A673 (cell line): ENCODE measurements around the gene FOXN3. TPM values are rescaled to one million over a fixed set of nuclear protein-coding genes. Genes with fewer than 3 reads are reported as not detected.

Source experiments
- BruUV-seq: library from RNA; stranded (reverse); fragments of 400-500 nt; replicated peaks from 2 replicates; lab custom pipeline; 2021; lab: Mats Ljungman, UMichigan
- CTCF ChIA-PET: fragments of 300-600 bp; sonication (Branson Sonifier 250); formaldehyde crosslinking; loops from one replicate; lab custom pipeline; 2022; ENCODE audit warnings: antibody characterized with exemption; lab: Charles Lee
- POLR2A ChIA-PET: fragments of 300-600 bp; sonication (Branson Sonifier 250); formaldehyde crosslinking; loops from one replicate; lab custom pipeline; 2022; ENCODE audit warnings: antibody characterized with exemption; ENCODE audit not compliant: low non-redundant PET; lab: Charles Lee
- DNase-seq: peaks from one replicate; pipeline ENCODE4 v3.0.0-alpha.2; 2015; ENCODE audit warnings: low spot score
- H3K27ac ChIP-seq: fragments of 200-600 bp; sonication (generic); 2 replicates; pipeline ENCODE4 v1.5.1; 2016; ENCODE audit warnings: mixed run types, low read depth, mild to moderate bottlenecking, mixed read lengths, antibody characterized with exemption, low read length; ENCODE audit not compliant: poor library complexity, severe bottlenecking
- H3K27me3 ChIP-seq: fragments of 200-600 bp; sonication (generic); replicated peaks from 2 replicates; pipeline ENCODE4 v1.6.1; 2017; ENCODE audit warnings: mixed run types, low read depth, mild to moderate bottlenecking, mixed read lengths, antibody characterized with exemption, low read length; ENCODE audit not compliant: insufficient read depth, poor library complexity
- H3K36me3 ChIP-seq: fragments of 200-600 bp; sonication (generic); 2 replicates; pipeline ENCODE4 v1.6.1; 2016; ENCODE audit warnings: mixed run types, mild to moderate bottlenecking, mixed read lengths, antibody characterized with exemption, low read length; ENCODE audit not compliant: insufficient read depth, poor library complexity, severe bottlenecking
- H3K4me1 ChIP-seq: fragments of 200-600 bp; sonication (generic); 2 replicates; pipeline ENCODE4 v1.6.1; 2017; ENCODE audit warnings: mixed run types, mild to moderate bottlenecking, mixed read lengths, antibody characterized with exemption, low read length; ENCODE audit not compliant: insufficient read depth, poor library complexity, severe bottlenecking
- H3K4me3 ChIP-seq: fragments of 200-600 bp; sonication (generic); 2 replicates; pipeline ENCODE4 v1.5.1; 2016; ENCODE audit warnings: low read depth, mixed run types, mild to moderate bottlenecking, mixed read lengths, low read length; ENCODE audit not compliant: poor library complexity, severe bottlenecking
- H3K9me3 ChIP-seq: fragments of 200-600 bp; sonication (generic); 2 replicates; pipeline ENCODE4 v1.6.1; 2016; ENCODE audit warnings: mixed run types, low read depth, mild to moderate bottlenecking, mixed read lengths, antibody characterized with exemption, low read length; ENCODE audit not compliant: poor library complexity, severe bottlenecking
- CTCF ChIP-seq: fragments of 300-800, 200-600 bp; sonication (generic); conservative IDR thresholded peaks from 2 replicates; pipeline ENCODE4 v1.5.1; 2017; ENCODE audit warnings: low read depth, mild to moderate bottlenecking, antibody characterized with exemption, low read length, moderate library complexity, mixed read lengths
- EZH2 ChIP-seq: fragments of 200-600 bp; sonication (generic); IDR thresholded peaks from 2 replicates; pipeline ENCODE4 v1.6.1; 2017; ENCODE audit warnings: borderline replicate concordance, low read depth, mild to moderate bottlenecking, mixed read lengths, antibody characterized with exemption, low read length; ENCODE audit not compliant: poor library complexity, severe bottlenecking
- intact Hi-C: fragments of 100-400 bp; cut with micrococcal nuclease; formaldehyde crosslinking; loops from one replicate; pipeline ENCODE4 v1.10.0; 2022; ENCODE audit not compliant: unreplicated experiment
- total RNA-seq: library from RNA; stranded (reverse); gene quantifications from 2 replicates; pipeline ENCODE4 v1.2.3, GENCODE V29; 2021

The FOXN3 gene
- total RNA-seq, 1 experiment from 2014 or later, result 15.3 TPM

GRCh38 chr14:89256283-89256682, 160.8 kb downstream of the FOXN3 start:
- TF ChIP-seq EZH2 (no peak), CTCF (no peak)
- Histone ChIP-seq H3K27me3 (no peaks in the 10 kb centered on the region), H3K36me3 (no peaks in the 10 kb centered on the region), H3K4me1 (no peaks in the 10 kb centered on the region), H3K9me3 (no peaks in the 10 kb centered on the region), H3K4me3 (no peak overlapping the region), H3K27ac (no peak overlapping the region)
- intact Hi-C loops, result no loop called here
- ChIA-PET CTCF (no interaction called here), POLR2A (no interaction called here)
- BruUV-seq, result no TSS peak
- DNase-seq, result no peak

GRCh38 chr14:89255852-89256251, 161.2 kb downstream of the FOXN3 start:
- BruUV-seq, result no TSS peak
- intact Hi-C loops, result no loop called here
- Histone ChIP-seq H3K4me3 (no peak overlapping the region), H3K36me3 (no peaks in the 10 kb centered on the region), H3K27me3 (no peaks in the 10 kb centered on the region), H3K9me3 (no peaks in the 10 kb centered on the region), H3K4me1 (no peaks in the 10 kb centered on the region), H3K27ac (no peak overlapping the region)
- DNase-seq, result no peak
- ChIA-PET POLR2A (no interaction called here), CTCF (no interaction called here)
- TF ChIP-seq EZH2 (no peak), CTCF (no peak)

GRCh38 chr14:89255012-89255411, 162.0 kb downstream of the FOXN3 start:
- no peaks in the 10 kb centered on the region for H3K36me3 ChIP-seq
- no TSS peak for BruUV-seq
- H3K27ac ChIP-seq, result no peak overlapping the region
- intact Hi-C loops, result no loop called here
- TF ChIP-seq EZH2 (no peak), CTCF (no peak)
- no peak for DNase-seq
- CTCF ChIA-PET, result no interaction called here
- no peaks in the 10 kb centered on the region for H3K9me3 ChIP-seq
- no peak overlapping the region for H3K4me3 ChIP-seq
- no peaks in the 10 kb centered on the region for H3K4me1 ChIP-seq
- POLR2A ChIA-PET, result no interaction called here
- H3K27me3 ChIP-seq, result no peaks in the 10 kb centered on the region
